Large intestine (tissue), 3 donors: ENCODE results near the gene CAPS2. TPM values are rescaled to one million over a fixed set of nuclear protein-coding genes. Genes with fewer than 3 reads are reported as not detected.
"Not testable (repeated sequence)": the region's sequence is repeated elsewhere in the genome, so short reads cannot be mapped to it uniquely, and the experiment has no call there.

Source experiments
- DNase-seq, 2 donors: peaks; one replicate each; pipeline versions ENCODE4 v3.0.0 to v3.0.0-alpha.2; 2013
- H3K27ac ChIP-seq: one replicate; pipeline ENCODE4 v1.5.1; 2013; ENCODE audit warnings: low read length
- H3K27me3 ChIP-seq: 2 replicates; pipeline ENCODE4 v1.6.1; 2013; ENCODE audit warnings: low read length; ENCODE audit not compliant: control insufficient read depth, insufficient read depth
- H3K36me3 ChIP-seq: 2 replicates; pipeline ENCODE4 v1.6.1; 2013; ENCODE audit warnings: low read length; ENCODE audit not compliant: control insufficient read depth, insufficient read depth
- H3K4me1 ChIP-seq: one replicate; pipeline ENCODE4 v1.6.1; 2013; ENCODE audit warnings: low read length; ENCODE audit not compliant: control insufficient read depth, insufficient read depth
- H3K4me3 ChIP-seq: one replicate; pipeline ENCODE4 v1.5.1; 2013; ENCODE audit warnings: low read length
- H3K9me3 ChIP-seq: one replicate; pipeline ENCODE4 v1.6.1; 2013; ENCODE audit warnings: mild to moderate bottlenecking, low read depth, low read length, moderate library complexity; ENCODE audit not compliant: control insufficient read depth
- WGBS: methylation state at CpG from one replicate; pipeline ENCODE4 v1.1.5; 2013; ENCODE audit warnings: low lambda C conversion rate; ENCODE audit not compliant: insufficient coverage; 5-methylcytosine and 5-hydroxymethylcytosine counted together
- polyA plus RNA-seq: library from polyadenylated mRNA; unstranded; fragments of 120-200 nt; gene quantifications from one replicate; pipeline ENCODE4 v1.2.1, GENCODE V29; 2013

The CAPS2 gene
- polyA plus RNA-seq, 1 donor: 3.1 TPM

GRCh38 chr12:75346215-75346614, 16.1 kb upstream of the CAPS2 start:
- H3K36me3 ChIP-seq: not testable (repeated sequence)

GRCh38 chr12:75345531-75345930, 15.4 kb upstream of the CAPS2 start:
- Histone ChIP-seq H3K4me1 (no peaks in the 10 kb centered on the region), H3K4me3 (no peak overlapping the region), H3K27ac (no peak overlapping the region), H3K9me3 (no peaks in the 10 kb centered on the region), H3K36me3 (no peaks in the 10 kb centered on the region), H3K27me3 (no peaks in the 10 kb centered on the region)
- WGBS: 100% methylated on average over 1 of the region's 2 CpGs
- DNase-seq: no peak

More at GRCh38 chr12:75346215-75346614, 16.1 kb upstream of the CAPS2 start:
- not testable (repeated sequence) for DNase-seq, H3K27me3 ChIP-seq, H3K4me1 ChIP-seq, H3K9me3 ChIP-seq, H3K27ac ChIP-seq, H3K4me3 ChIP-seq
- no CpG with 5 or more reads among the region's 6 CpGs for WGBS

- H3K27me3 ChIP-seq: no peaks in the 10 kb centered on the region
- no peak overlapping the region for H3K27ac ChIP-seq
- H3K4me3 ChIP-seq: no peak overlapping the region
- 100% methylated on average over 1 of the region's 5 CpGs for WGBS
- DNase-seq: no peak
- H3K36me3 ChIP-seq: no peaks in the 10 kb centered on the region
- H3K9me3 ChIP-seq: no peaks in the 10 kb centered on the region
- H3K4me1 ChIP-seq: no peaks in the 10 kb centered on the region
These were observed 11.7 kb upstream of the CAPS2 start for GRCh38 chr12:75341873-75342272.

GRCh38 chr12:75337905-75338304, 7.8 kb upstream of the CAPS2 start:
- no CpG with 5 or more reads among the region's 1 CpG for WGBS

GRCh38 chr12:75334384-75335030, 4.4 kb upstream of the CAPS2 start, which contains the start of gene GLIPR1L1:
Gene GLIPR1L1 (plus strand): TSS chr12:75334670. CDS start chr12:75334729, 59 bp downstream.
- Histone ChIP-seq H3K36me3 (no peaks in the 10 kb centered on the region), H3K27ac (no peak within 1 kb of the TSS)
- WGBS: 13% methylated on average over 3 of the region's 23 CpGs

More at GRCh38 chr12:75337905-75338304, 7.8 kb upstream of the CAPS2 start:
- H3K4me1 ChIP-seq: no peaks in the 10 kb centered on the region
- H3K4me3 ChIP-seq: no peak overlapping the region
- H3K9me3 ChIP-seq: no peaks in the 10 kb centered on the region
- no peak for DNase-seq
- H3K36me3 ChIP-seq: no peaks in the 10 kb centered on the region
- H3K27me3 ChIP-seq: peaks cover 7% of the 10 kb centered on the region
- no peak overlapping the region for H3K27ac ChIP-seq

GRCh38 chr12:75327642-75328041, 2.5 kb downstream of the CAPS2 start:
- Histone ChIP-seq H3K36me3 (no peaks in the 10 kb centered on the region), H3K4me1 (no peaks in the 10 kb centered on the region), H3K27ac (no peak overlapping the region), H3K4me3 (no peak overlapping the region), H3K27me3 (no peaks in the 10 kb centered on the region), H3K9me3 (no peaks in the 10 kb centered on the region)
- 100% methylated on average over 1 of the region's 1 CpG for WGBS
- DNase-seq: no peak

More at GRCh38 chr12:75334384-75335030, 4.4 kb upstream of the CAPS2 start, which contains the start of gene GLIPR1L1:
- H3K9me3 ChIP-seq: no peaks in the 10 kb centered on the region
- peak; percentile 61 for DNase-seq
- H3K4me3 ChIP-seq: peak within 1 kb of the TSS; percentile 17
- no peaks in the 10 kb centered on the region for H3K4me1 ChIP-seq
- peaks cover 7% of the 10 kb centered on the region for H3K27me3 ChIP-seq

- no peaks in the 10 kb centered on the region for H3K4me1 ChIP-seq
- no peak overlapping the region for H3K4me3 ChIP-seq
- H3K9me3 ChIP-seq: no peaks in the 10 kb centered on the region
- no peaks in the 10 kb centered on the region for H3K27me3 ChIP-seq
- WGBS: 88% methylated on average over 1 of the region's 3 CpGs
- no peak for DNase-seq
- no peaks in the 10 kb centered on the region for H3K36me3 ChIP-seq
- H3K27ac ChIP-seq: no peak overlapping the region
These were observed 6.5 kb downstream of the CAPS2 start for GRCh38 chr12:75323663-75324062.

GRCh38 chr12:75322464-75322863, 7.7 kb downstream of the CAPS2 start:
- no peak for DNase-seq
- Histone ChIP-seq H3K36me3 (no peaks in the 10 kb centered on the region), H3K9me3 (no peaks in the 10 kb centered on the region), H3K27me3 (no peaks in the 10 kb centered on the region), H3K4me3 (no peak overlapping the region), H3K4me1 (no peaks in the 10 kb centered on the region), H3K27ac (no peak overlapping the region)
- WGBS: 0% methylated on average over 1 of the region's 1 CpG

GRCh38 chr12:75317784-75318183, 12.3 kb downstream of the CAPS2 start:
- Histone ChIP-seq H3K9me3 (no peaks in the 10 kb centered on the region), H3K27me3 (no peaks in the 10 kb centered on the region), H3K27ac (no peak overlapping the region), H3K4me3 (no peak overlapping the region), H3K4me1 (no peaks in the 10 kb centered on the region), H3K36me3 (no peaks in the 10 kb centered on the region)
- WGBS: 100% methylated on average over 1 of the region's 3 CpGs
- no peak for DNase-seq

- DNase-seq: no peak
- no peaks in the 10 kb centered on the region for H3K27me3 ChIP-seq
- no peaks in the 10 kb centered on the region for H3K36me3 ChIP-seq
- no peaks in the 10 kb centered on the region for H3K4me1 ChIP-seq
- no peak overlapping the region for H3K27ac ChIP-seq
- H3K9me3 ChIP-seq: no peaks in the 10 kb centered on the region
- H3K4me3 ChIP-seq: no peak overlapping the region
These were observed 14.6 kb downstream of the CAPS2 start for GRCh38 chr12:75315518-75315917.

- no peaks in the 10 kb centered on the region for H3K4me1 ChIP-seq
- WGBS: 80% methylated on average over 1 of the region's 3 CpGs
- no peak for DNase-seq
- H3K27ac ChIP-seq: no peak overlapping the region
- no peak overlapping the region for H3K4me3 ChIP-seq
- H3K36me3 ChIP-seq: no peaks in the 10 kb centered on the region
- no peaks in the 10 kb centered on the region for H3K9me3 ChIP-seq
- no peaks in the 10 kb centered on the region for H3K27me3 ChIP-seq
These were observed 18.8 kb downstream of the CAPS2 start for GRCh38 chr12:75311369-75311768.
